ENCODE measurements around the gene HLA-DOB. TPM values are rescaled to one million over a fixed set of nuclear protein-coding genes. Genes with fewer than 3 reads are reported as not detected.

The HLA-DOB gene
- total RNA-seq, 6 donors from 2014 or later: 1.3 to 15.2 (median 3.7) TPM

DNA sequence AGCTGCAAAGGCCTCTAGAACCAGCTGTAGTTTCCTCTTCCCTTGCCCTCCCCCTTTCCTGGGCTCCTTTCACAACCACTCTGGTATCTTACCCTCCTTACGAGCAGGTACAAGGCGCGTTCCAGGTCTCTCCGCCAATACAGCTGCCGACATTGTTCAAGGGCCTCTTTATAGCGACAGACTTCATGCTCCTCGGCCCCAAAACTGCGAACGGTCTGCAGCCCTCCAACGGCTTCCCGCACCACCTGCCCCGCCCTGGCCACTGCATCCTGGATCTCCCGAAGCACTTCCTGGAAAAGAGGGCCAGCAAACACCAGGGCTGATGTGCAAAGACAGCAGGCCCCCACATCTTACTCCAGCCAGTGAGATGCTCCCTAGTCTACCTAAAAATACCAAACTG lies 15.7 kb upstream of the HLA-DOB start:
- H3K36me3 ChIP-seq: peaks cover 12 to 78% (median 50%) of the 10 kb centered on the region in 4 donors
- H3K27ac ChIP-seq: no peak overlapping the region
- no peaks in the 10 kb centered on the region for H3K9me3 ChIP-seq
- no peak overlapping the region for H3K4me3 ChIP-seq
- peaks cover 3 to 18% (median 7%) of the 10 kb centered on the region in 4 donors for H3K4me1 ChIP-seq
- 76 to 80% methylated on average over 13 of the region's 13 CpGs for WGBS, 2 donors
- ATAC-seq (ENCODE audit: low FRiP score in 2 of 2) (no peak), DNase-seq (peak in 1 of 2 donors; percentile 18)
- TF ChIP-seq POLR2AphosphoS5 (IDR thresholded peaks at IDR 0.05) (no peak), POLR2A (IDR thresholded peaks at IDR 0.05) (no peak), EP300 (IDR thresholded peaks at IDR 0.05) (no peak), CTCF (IDR thresholded peaks at IDR 0.05) (no peak)
- no peaks in the 10 kb centered on the region for H3K27me3 ChIP-seq

DNA sequence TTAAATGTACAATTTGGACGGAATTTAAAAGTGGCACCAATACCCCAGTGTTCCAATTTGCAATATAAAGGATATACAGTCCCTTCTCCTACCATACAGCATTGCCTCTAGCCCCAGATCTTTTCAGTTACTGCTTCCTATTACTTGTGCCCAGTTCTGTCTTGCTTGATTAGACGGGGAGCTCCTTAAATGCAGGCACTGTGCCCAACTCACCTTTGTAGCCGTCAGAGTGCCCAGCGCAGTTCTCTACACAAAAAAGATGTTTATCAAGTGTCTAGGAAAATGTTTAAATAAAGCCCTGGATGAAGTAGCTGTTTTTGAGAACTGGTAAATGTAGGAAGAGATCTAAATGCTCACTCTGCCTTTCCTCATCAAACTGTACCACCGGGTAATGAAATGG lies 14.1 kb upstream of the HLA-DOB start:
- Histone ChIP-seq H3K36me3 (peaks cover 12 to 73% (median 52%) of the 10 kb centered on the region in 4 donors), H3K27ac (no peak overlapping the region), H3K9me3 (no peaks in the 10 kb centered on the region), H3K4me1 (peaks cover 0 to 14% (median 2%) of the 10 kb centered on the region in 4 donors), H3K27me3 (no peaks in the 10 kb centered on the region), H3K4me3 (no peak overlapping the region)
- no peak for DNase-seq
- 70 to 72% methylated on average over 5 of the region's 5 CpGs for WGBS, 2 donors
- no peak for TF ChIP-seq EP300 (IDR thresholded peaks at IDR 0.05)
- no peak for TF ChIP-seq CTCF (IDR thresholded peaks at IDR 0.05)
- TF ChIP-seq POLR2A (IDR thresholded peaks at IDR 0.05): no peak
- TF ChIP-seq POLR2AphosphoS5 (IDR thresholded peaks at IDR 0.05): no peak
- ATAC-seq (ENCODE audit: low FRiP score in 2 of 2): no peak

DNA sequence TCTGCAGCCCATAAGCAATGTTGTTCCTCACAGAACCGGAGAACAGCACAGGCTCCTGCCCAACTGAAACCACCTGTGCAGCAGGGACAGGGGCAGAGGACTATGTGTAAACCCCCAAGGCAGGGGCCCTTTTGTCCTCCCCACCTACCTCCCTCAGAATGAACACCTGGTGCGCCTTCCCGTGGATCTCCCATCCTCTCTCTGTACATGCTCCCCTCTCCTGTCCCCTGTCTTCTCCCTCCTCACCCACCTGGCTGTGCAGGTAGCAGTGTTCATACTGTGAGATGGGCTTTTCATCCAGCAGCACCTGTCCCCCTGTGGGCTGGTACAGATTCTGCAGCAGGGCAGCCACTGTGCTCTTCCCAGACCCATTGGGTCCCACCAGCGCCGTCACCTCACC lies 13.2 kb upstream of the HLA-DOB start:
- no peak for DNase-seq
- no peak for TF ChIP-seq POLR2A (IDR thresholded peaks at IDR 0.05)
- no peak for TF ChIP-seq CTCF (IDR thresholded peaks at IDR 0.05)
- TF ChIP-seq POLR2AphosphoS5 (IDR thresholded peaks at IDR 0.05): no peak
- TF ChIP-seq EP300 (IDR thresholded peaks at IDR 0.05): no peak
- Histone ChIP-seq H3K27ac (no peak overlapping the region), H3K36me3 (peaks cover 12 to 66% (median 45%) of the 10 kb centered on the region in 4 donors), H3K4me3 (no peak overlapping the region), H3K9me3 (no peaks in the 10 kb centered on the region), H3K27me3 (no peaks in the 10 kb centered on the region), H3K4me1 (peaks cover 0 to 7% (median 3%) of the 10 kb centered on the region in 4 donors)
- 94% methylated on average over 5 of the region's 5 CpGs for WGBS, 2 donors
- peak in 1 of 2 donors; percentile 21 for ATAC-seq (ENCODE audit: low FRiP score in 2 of 2)

- no peak overlapping the region for H3K27ac ChIP-seq
- DNase-seq: peak in 1 of 2 donors; percentile 44
- no peaks in the 10 kb centered on the region for H3K27me3 ChIP-seq
- peaks cover 0 to 7% (median 3%) of the 10 kb centered on the region in 4 donors for H3K4me1 ChIP-seq
- peaks cover 12 to 61% (median 43%) of the 10 kb centered on the region in 4 donors for H3K36me3 ChIP-seq
- WGBS, 2 donors: 65 to 73% methylated on average over 7 of the region's 7 CpGs
- no peak for TF ChIP-seq EP300 (IDR thresholded peaks at IDR 0.05)
- TF ChIP-seq POLR2A (IDR thresholded peaks at IDR 0.05): no peak
- no peak for TF ChIP-seq CTCF (IDR thresholded peaks at IDR 0.05)
- TF ChIP-seq POLR2AphosphoS5 (IDR thresholded peaks at IDR 0.05): no peak
- no peaks in the 10 kb centered on the region for H3K9me3 ChIP-seq
- H3K4me3 ChIP-seq: no peak overlapping the region
- no peak for ATAC-seq (ENCODE audit: low FRiP score in 2 of 2)
Observed at GRCh38 chr6:32829495-32829894, 12.7 kb upstream of the HLA-DOB start.

DNA sequence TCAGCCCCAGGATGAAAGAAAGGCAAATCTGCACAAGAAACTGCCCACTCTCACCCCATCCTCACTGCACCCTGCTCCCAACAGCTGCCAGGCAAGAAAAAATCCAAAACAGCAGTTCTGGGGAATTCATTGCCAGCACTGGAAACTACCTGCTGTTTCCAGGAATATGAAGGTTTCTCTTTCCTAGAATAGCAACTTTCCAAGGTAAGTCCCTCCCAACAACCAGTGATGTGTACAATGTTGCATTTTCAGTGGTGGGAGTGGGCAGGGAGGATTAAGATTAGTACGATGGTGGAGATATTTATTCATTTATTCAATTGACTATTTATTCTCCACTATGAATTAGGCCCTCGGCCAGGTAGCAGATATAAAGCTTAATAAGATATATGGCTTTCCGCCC lies 10.2 kb upstream of the HLA-DOB start:
- Histone ChIP-seq H3K36me3 (peaks cover 12 to 44% (median 36%) of the 10 kb centered on the region in 4 donors), H3K27me3 (no peaks in the 10 kb centered on the region), H3K27ac (peak overlapping the region in 1 of 4 donors; percentile 10), H3K4me3 (no peak overlapping the region), H3K4me1 (peaks cover 0 to 7% (median 3%) of the 10 kb centered on the region in 4 donors), H3K9me3 (no peaks in the 10 kb centered on the region)
- no peak for TF ChIP-seq POLR2AphosphoS5 (IDR thresholded peaks at IDR 0.05)
- TF ChIP-seq EP300 (IDR thresholded peaks at IDR 0.05): no peak
- TF ChIP-seq POLR2A (IDR thresholded peaks at IDR 0.05): no peak
- TF ChIP-seq CTCF (IDR thresholded peaks at IDR 0.05): no peak
- 76 to 83% methylated on average over 3 of the region's 3 CpGs for WGBS, 2 donors
- ATAC-seq (ENCODE audit: low FRiP score in 2 of 2): no peak
- DNase-seq: no peak

Measured in upper lobe of left lung (tissue), 6 donors.